Dermis microvascular lymphatic vessel endothelial cell (primary cell): ENCODE measurements around the gene DEPDC5. TPM values are rescaled to one million over a fixed set of nuclear protein-coding genes. Genes with fewer than 3 reads are reported as not detected.
A peak's percentile ranks its signal among the peaks of the same experiment; 100 is the strongest.

ENCODE experiments used
- DNase-seq, 2 donors: peaks; one replicate each; pipeline versions ENCODE4 v3.0.0 to v3.0.0-alpha.2; 2010; ENCODE audit warnings: low read depth in 2 of 2
- total RNA-seq: library from RNA; depleted of rRNA; stranded (reverse); fragments of >200 nt; gene quantifications from 2 replicates; pipeline ENCODE4 v1.2.1, GENCODE V29; 2014

Gene DEPDC5
- total RNA-seq, 1 donor from 2014 or later = 6.7 TPM

GRCh38 chr22:31945971-31946680 lies 192.3 kb downstream of the DEPDC5 start:
- DNase-seq = peak in 1 of 2 donors; percentile 20

DNA sequence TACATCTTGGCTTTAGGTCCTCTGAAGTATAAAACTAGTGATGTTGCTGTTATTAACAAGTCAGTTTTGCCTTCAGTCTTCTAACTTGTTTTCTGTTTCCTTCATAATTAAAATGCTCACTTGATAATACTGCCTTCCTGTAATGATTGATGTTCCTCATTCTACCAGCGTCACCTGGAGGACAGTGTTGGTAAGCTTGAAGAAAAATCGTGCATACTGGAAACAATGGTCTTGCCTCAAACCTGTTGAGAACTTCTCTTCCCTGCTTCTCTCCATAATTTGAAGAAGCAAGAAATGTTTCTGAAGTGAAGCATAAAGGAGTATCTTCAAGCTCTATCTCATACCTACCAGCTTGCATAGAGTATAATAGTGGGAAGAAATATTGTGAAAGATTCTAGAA lies 193.5 kb downstream of the DEPDC5 start:
- peak in 1 of 2 donors; percentile 71 for DNase-seq

DNA sequence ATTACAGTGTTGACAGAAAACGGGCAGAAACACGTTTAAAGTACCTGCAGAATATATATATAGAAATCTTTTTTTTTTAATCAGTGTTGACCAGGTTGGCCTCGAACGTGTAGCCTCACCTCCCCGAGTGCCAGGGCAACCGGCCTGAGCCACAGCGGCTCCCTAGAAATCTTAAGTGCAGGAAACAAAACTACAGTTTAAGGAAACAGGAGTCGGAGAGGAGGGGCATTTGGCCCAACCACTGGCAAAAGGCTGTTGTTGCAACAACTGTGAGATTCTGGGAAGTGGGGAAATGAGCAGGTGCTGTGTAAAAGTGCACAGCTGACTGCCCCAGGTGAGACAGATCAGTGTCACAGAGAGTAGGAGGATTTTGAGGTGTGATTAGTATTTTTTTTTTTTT lies 194.2 kb downstream of the DEPDC5 start:
- DNase-seq = no peak

DNA sequence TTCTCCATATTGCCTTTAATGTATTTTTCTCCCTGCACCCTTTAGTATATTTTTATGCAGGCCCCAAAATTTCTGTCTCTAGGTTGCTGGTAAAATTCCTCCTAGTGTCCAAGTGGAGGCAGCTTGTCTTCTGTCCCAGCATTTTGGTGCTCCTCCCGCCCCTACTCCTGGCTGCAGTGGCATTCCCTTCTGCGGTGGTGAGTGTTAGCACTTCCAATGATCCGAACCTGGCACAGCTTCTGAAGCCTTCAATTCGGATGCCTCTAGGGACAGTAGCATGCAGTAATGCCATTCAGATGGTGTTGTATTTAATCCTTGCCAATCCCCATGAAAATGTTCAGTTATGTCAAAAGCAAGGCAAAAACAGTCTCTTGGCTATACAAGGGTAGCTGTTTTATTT lies 196.4 kb downstream of the DEPDC5 start:
- no peak for DNase-seq

DNA sequence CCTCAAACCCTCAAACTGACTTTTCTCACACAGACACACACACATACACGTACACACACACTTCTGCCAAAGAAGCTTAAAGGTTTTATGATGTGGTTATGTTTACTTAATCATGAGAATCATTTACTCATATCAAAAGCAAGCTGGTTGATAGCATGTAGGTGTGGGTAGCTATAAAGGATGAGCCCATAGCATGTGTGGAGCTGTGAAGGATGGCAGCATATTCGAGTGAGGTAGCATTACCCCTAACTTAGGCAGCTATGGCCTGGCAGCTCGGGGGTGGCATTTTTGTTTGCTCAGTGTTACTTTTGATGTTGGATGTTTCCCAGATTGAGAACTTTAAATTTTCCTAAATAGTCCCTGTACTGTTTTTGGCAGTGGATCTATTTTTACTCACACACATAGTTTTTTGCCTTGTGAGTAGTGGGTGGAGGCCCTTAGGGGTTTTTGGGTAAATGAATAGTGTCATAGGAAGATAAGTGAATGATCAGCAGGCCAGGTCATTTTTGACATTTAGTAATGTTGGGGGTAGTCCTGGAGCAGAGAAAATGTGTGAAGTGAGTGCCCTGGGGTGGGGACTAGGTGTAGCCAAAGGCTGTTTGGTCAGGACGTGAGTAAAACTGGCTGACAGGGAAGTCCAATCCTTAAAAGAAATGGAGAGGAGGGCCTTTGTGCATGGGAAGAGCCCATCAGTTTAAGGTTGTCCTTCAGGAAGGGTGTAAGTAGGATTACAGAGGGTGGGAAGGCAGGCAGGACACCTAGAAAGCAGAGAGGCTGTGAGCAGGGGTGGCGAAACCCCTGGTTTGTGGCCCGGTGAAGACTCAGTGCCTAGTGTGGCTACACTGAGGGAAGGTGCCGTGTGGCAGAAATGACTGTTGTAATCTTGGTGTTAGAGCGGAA lies 197.6 kb downstream of the DEPDC5 start:
- no peak for DNase-seq

DNA sequence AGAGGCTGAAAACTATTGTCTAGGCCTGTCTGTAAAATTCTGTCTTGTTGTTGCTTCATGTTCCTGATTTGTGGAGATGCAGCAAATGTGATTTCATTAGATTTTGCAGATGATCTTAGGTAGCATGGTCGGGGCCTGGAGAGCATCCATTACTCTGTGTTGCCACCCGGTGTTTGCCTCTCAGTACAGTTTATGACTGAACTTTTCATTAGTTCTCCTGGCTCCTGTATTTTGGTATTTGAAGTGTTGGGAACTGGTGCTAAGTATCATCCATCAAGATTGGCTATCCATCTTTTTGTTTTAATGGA lies 198.2 kb downstream of the DEPDC5 start:
- DNase-seq = no peak

- DNase-seq = peak; percentile 73 to 90
Measured at GRCh38 chr22:31952472-31952871, 198.7 kb downstream of the DEPDC5 start.

- DNase-seq = no peak
Measured at GRCh38 chr22:31953261-31953660, 199.4 kb downstream of the DEPDC5 start.

DNA sequence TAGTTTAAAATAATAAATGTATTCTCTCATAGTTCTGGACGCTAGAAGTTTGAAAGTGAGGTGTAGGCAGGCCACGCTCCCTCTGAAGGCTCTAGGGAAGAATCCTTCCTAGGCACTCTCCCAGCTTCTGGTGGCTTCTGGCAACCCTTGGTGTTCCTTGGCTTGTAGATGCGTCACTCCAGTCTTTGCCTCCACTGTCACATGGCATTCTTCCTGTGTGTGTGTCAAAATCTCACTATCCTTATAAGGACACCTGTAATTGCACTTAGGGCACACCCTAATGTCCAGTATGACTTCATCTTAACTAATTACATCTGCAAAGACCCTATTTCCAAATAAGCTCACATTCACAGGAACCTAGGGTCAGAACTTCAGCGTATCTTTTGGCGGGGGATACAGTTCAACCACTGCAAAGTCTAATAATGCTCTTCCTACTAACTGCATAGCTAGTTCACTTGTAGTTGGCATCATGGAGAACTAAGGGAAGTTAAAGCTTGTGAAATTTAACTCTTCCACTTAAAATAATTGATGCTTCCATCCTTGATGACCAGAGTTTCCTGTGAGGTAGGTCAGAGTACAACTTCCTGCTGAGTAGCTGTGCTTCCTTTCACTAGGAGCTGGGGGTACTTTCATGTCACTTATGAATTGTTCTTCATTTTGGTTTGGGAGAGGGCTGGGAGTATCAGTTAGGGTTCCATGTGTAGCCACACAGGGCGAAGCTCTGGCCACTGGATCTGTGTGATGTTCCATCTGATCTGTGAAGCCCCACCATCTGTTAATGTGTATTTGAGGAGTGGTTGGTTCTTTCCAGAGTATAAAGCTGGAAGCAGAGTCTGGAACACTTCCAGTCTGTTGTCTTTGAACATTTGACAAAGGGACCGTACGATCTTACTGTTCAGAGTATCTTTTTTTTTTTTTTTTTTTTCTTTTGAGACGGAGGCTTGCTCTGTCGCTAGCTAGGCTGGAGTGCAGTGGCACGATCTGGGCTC lies 201.0 kb downstream of the DEPDC5 start:
- DNase-seq = peak in 1 of 2 donors; percentile 21

GRCh38 chr22:31956360-31956759 lies 202.5 kb downstream of the DEPDC5 start:
- no peak for DNase-seq

Other genes starting within 250 kb of the DEPDC5 start
- 19.8 and 29.5 TPM in 2 replicates for gene PISD, start 91.8 kb upstream of the DEPDC5 start, total RNA-seq
- 15.3 and 17.4 TPM in 2 replicates for gene PRR14L, start 3.9 kb upstream of the DEPDC5 start, total RNA-seq
- gene YWHAH, start 190.5 kb downstream of the DEPDC5 start, total RNA-seq = 106 and 111 TPM in 2 replicates